ENCODE results near the gene UPF2. TPM values are rescaled to one million over a fixed set of nuclear protein-coding genes. Genes with fewer than 3 reads are reported as not detected.

The UPF2 gene
- total and polyA plus RNA-seq, 2 donors (not counting 1 experiment from before 2014, with no cell fraction given), result 8.9 to 60.0 TPM

GRCh38 chr10:11880151-11881029 is 162.2 kb downstream of the UPF2 start:
- no peak overlapping the region for H3K27ac Mint-ChIP-seq
- 96% methylated on average over 29 of the region's 32 CpGs for WGBS (ENCODE audit: insufficient coverage)
- H4K20me1 ChIP-seq (ENCODE audit: control insufficient read depth, insufficient read depth, low read length, poor library complexity, severe bottlenecking), result no peaks in the 10 kb centered on the region
- no peaks in the 10 kb centered on the region for H3K36me3 ChIP-seq (replicated peaks in 1 of 2; ENCODE audit: control extremely low read depth in 1 of 2, control insufficient read depth in 1 of 2, extremely low read depth in 1 of 2, insufficient read depth in 2 of 2, low read length in 1 of 2)
- intact Hi-C loops (cut with micrococcal nuclease), result no loop called here
- peaks cover 0 to 3% (median 0%) of the 10 kb centered on the region in 4 experiments for H3K27me3 ChIP-seq (replicated peaks in 1 of 4; ENCODE audit: control extremely low read depth in 1 of 4, control insufficient read depth in 3 of 4, insufficient read depth in 4 of 4, low read length in 3 of 4)
- H2AFZ ChIP-seq (ENCODE audit: insufficient read depth, low read depth, low read length, poor library complexity, severe bottlenecking), result no peak overlapping the region
- DNase-seq (no peak), ATAC-seq (ENCODE audit: low read depth) (no peak)
- H3K9me3 ChIP-seq (ENCODE audit: control extremely low read depth in 1 of 3, control insufficient read depth in 2 of 3, insufficient read depth in 1 of 3, low read length in 2 of 3), result no peaks in the 10 kb centered on the region
- no peaks in the 10 kb centered on the region for H3K4me1 Mint-ChIP-seq
- H3K4me3 ChIP-seq (ENCODE audit: control extremely low read depth in 1 of 5, extremely low read depth in 1 of 5, insufficient read depth in 1 of 5, low read depth in 2 of 5, low read length in 4 of 5), result no peak overlapping the region
- no peak overlapping the region for H3K27ac ChIP-seq (ENCODE audit: low read length in 2 of 2)
- CTCF ChIA-PET, result no interaction called here
- no peaks in the 10 kb centered on the region for H3K27me3 Mint-ChIP-seq
- H3K9me3 Mint-ChIP-seq (ENCODE audit: insufficient read depth), result no peaks in the 10 kb centered on the region
- no peak overlapping the region for H3K9ac ChIP-seq (ENCODE audit: low read length)
- H3K4me3 Mint-ChIP-seq, result no peak overlapping the region
- H3K4me2 ChIP-seq (replicated peaks; ENCODE audit: low read depth, low read length, poor library complexity, severe bottlenecking), result no peak overlapping the region
- no peaks in the 10 kb centered on the region for H3K79me2 ChIP-seq (ENCODE audit: control insufficient read depth, insufficient read depth, low read length)
- TF ChIP-seq EZH2 (IDR thresholded peaks at IDR 0.05; ENCODE audit: borderline replicate concordance, insufficient read depth, low read depth, low read length, poor library complexity, severe bottlenecking), result no peak
- no peak for TF ChIP-seq CTCF (IDR thresholded peaks at IDR 0.05)
- POLR2A ChIA-PET, result no interaction called here
- H3K4me1 ChIP-seq (ENCODE audit: control insufficient read depth in 2 of 2, insufficient read depth in 2 of 2, low read length in 2 of 2), result no peaks in the 10 kb centered on the region

GRCh38 chr10:11879387-11880094 is 163.1 kb downstream of the UPF2 start:
- Mint-ChIP-seq H3K4me3 (no peak overlapping the region), H3K27me3 (no peaks in the 10 kb centered on the region), H3K4me1 (no peaks in the 10 kb centered on the region), H3K27ac (no peak overlapping the region), H3K9me3 (ENCODE audit: insufficient read depth) (no peaks in the 10 kb centered on the region)
- Histone ChIP-seq H3K4me2 (replicated peaks; ENCODE audit: low read depth, low read length, poor library complexity, severe bottlenecking) (no peak overlapping the region), H3K27ac (ENCODE audit: low read length in 2 of 2) (no peak overlapping the region), H2AFZ (ENCODE audit: insufficient read depth, low read depth, low read length, poor library complexity, severe bottlenecking) (no peak overlapping the region), H3K27me3 (replicated peaks in 1 of 4; ENCODE audit: control extremely low read depth in 1 of 4, control insufficient read depth in 3 of 4, insufficient read depth in 4 of 4, low read length in 3 of 4) (peaks cover 0 to 3% (median 0%) of the 10 kb centered on the region in 4 experiments), H3K4me1 (ENCODE audit: control insufficient read depth in 2 of 2, insufficient read depth in 2 of 2, low read length in 2 of 2) (peaks cover 0 to 5% of the 10 kb centered on the region in 2 donors), H4K20me1 (ENCODE audit: control insufficient read depth, insufficient read depth, low read length, poor library complexity, severe bottlenecking) (no peaks in the 10 kb centered on the region), H3K9ac (ENCODE audit: low read length) (no peak overlapping the region), H3K4me3 (ENCODE audit: control extremely low read depth in 1 of 5, extremely low read depth in 1 of 5, insufficient read depth in 1 of 5, low read depth in 2 of 5, low read length in 4 of 5) (no peak overlapping the region), H3K36me3 (replicated peaks in 1 of 2; ENCODE audit: control extremely low read depth in 1 of 2, control insufficient read depth in 1 of 2, extremely low read depth in 1 of 2, insufficient read depth in 2 of 2, low read length in 1 of 2) (no peaks in the 10 kb centered on the region), H3K9me3 (ENCODE audit: control extremely low read depth in 1 of 3, control insufficient read depth in 2 of 3, insufficient read depth in 1 of 3, low read length in 2 of 3) (no peaks in the 10 kb centered on the region), H3K79me2 (ENCODE audit: control insufficient read depth, insufficient read depth, low read length) (no peaks in the 10 kb centered on the region)
- ChIA-PET POLR2A (no interaction called here), CTCF (interaction anchor here (0.7 kb wide), 1 partner anchor 840 kb away, joined by 4 read pairs; no protein-coding TSS in a partner anchor)
- no peak for ATAC-seq (ENCODE audit: low read depth)
- 92% methylated on average over 15 of the region's 15 CpGs for WGBS (ENCODE audit: insufficient coverage)
- intact Hi-C loops (cut with micrococcal nuclease), result no loop called here
- no peak for DNase-seq
- TF ChIP-seq CTCF (IDR thresholded peaks at IDR 0.05) (no peak), EZH2 (IDR thresholded peaks at IDR 0.05; ENCODE audit: borderline replicate concordance, insufficient read depth, low read depth, low read length, poor library complexity, severe bottlenecking) (no peak)

All from B cell (primary cell).